C4-2B (cell line): ENCODE data around the gene MYBPC2.

Experiments
- H3K27ac ChIP-seq: fragments of 450-650 bp; 2 replicates; pipeline ENCODE4 v1.5.1; 2017
- ZFX ChIP-seq: fragments of 450-650 bp; IDR thresholded peaks from 2 replicates; pipeline ENCODE4 v1.6.1; 2017
- TF ChIP-seq, protein P1 (sequence below): fragments of 450-650 bp; conservative IDR thresholded peaks from 2 replicates; pipeline ENCODE4 v1.5.1; 2017; ENCODE audit warnings: mild to moderate bottlenecking

The MYBPC2 gene

GRCh38 chr19:50500753-50501151 lies 68.1 kb downstream of the MYBPC2 start:
- TF ChIP-seq, protein P1, sequence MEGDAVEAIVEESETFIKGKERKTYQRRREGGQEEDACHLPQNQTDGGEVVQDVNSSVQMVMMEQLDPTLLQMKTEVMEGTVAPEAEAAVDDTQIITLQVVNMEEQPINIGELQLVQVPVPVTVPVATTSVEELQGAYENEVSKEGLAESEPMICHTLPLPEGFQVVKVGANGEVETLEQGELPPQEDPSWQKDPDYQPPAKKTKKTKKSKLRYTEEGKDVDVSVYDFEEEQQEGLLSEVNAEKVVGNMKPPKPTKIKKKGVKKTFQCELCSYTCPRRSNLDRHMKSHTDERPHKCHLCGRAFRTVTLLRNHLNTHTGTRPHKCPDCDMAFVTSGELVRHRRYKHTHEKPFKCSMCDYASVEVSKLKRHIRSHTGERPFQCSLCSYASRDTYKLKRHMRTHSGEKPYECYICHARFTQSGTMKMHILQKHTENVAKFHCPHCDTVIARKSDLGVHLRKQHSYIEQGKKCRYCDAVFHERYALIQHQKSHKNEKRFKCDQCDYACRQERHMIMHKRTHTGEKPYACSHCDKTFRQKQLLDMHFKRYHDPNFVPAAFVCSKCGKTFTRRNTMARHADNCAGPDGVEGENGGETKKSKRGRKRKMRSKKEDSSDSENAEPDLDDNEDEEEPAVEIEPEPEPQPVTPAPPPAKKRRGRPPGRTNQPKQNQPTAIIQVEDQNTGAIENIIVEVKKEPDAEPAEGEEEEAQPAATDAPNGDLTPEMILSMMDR: no peak
- no peak for TF ChIP-seq ZFX
- H3K27ac ChIP-seq: no peak overlapping the region

- no peak for TF ChIP-seq ZFX
- TF ChIP-seq, protein P1: no peak
- H3K27ac ChIP-seq: no peak overlapping the region
Measured at GRCh38 chr19:50501186-50501567, 68.5 kb downstream of the MYBPC2 start.

DNA sequence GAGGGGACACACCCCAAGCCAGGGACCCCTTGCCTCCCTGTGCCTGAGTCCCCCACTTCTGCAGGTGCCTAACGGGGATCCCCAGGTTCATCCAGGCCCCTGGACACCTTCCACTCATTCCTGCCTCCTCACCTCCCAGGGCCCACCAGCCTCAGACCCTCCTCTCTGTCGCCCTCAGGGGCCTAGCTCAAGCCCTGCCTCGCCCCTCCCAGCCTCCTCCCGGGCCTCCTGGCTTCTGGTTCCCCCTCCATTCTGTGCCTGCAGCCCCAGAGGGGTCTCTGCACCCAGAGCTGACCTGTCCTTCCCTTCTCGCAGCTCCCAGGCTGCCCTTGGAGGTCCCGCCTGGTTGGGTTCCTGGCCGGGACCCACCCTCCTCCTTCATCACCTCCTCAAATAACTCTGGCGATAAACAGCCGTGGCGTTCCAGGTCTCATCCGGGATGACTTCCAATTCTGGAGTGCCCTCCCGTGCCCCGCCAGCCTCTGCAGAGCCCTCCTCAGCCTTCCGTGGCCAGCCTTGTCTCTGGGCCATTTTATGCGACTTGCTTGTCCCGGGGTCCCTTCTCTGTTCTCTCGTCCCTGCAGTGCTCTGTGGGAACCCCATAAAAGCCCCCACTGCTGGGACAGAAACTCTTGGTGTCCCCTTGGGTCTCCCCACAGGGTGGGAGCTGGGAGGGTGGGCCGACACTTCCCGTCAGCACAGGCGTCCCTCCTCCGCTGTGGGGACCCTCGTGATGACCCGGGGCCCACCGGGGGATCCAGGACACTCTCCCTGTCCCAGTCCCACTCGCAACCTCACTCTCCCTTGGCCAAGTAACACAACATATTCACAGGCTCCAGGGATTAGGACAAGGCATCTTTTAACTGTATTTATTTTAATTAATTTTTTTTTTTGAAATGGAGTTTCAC lies 69.1 kb downstream of the MYBPC2 start:
- no peak overlapping the region for H3K27ac ChIP-seq
- TF ChIP-seq, protein P1: no peak
- no peak for TF ChIP-seq ZFX

- TF ChIP-seq ZFX: no peak
- TF ChIP-seq, protein P1: no peak
- no peak overlapping the region for H3K27ac ChIP-seq
Measured at GRCh38 chr19:50505856-50506611, 73.3 kb downstream of the MYBPC2 start.

DNA sequence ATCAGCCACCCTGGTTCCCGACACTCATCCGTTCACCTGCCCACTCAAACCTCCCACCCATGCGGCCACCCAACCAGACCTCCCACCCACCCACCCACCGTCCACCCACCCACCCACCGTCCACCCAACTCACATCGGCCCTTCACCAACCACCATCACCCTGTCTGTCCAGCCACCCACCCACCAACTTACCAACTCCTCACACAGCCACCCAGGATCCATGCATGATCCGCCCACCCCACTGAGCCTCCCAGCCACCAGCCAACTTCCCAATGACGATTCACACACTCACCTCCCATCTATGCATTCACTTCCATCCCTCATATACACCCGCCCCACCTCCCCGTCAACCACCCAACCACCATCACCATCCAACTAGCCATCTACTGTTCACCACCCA lies 74.0 kb downstream of the MYBPC2 start:
- TF ChIP-seq ZFX: no peak
- TF ChIP-seq, protein P1: no peak
- H3K27ac ChIP-seq: no peak overlapping the region

DNA sequence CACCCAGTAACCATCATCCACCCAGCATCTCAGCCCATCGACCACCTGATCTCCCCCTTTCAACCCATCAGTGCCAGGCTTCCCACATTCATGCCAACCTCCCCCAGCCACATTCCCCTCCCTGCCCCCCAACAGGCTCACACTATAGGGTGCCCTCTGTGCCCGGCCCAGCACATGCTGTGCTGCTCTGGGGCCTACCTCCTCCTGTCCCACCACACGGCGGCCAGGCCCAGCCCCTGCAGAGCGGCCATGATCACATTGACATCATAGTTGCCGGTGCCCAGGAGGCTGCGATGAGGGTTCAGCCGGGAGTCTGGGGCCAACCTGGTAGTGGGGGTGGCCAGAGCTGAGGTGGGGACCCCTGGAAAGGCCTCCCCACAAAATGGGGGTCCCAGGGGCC lies 74.7 kb downstream of the MYBPC2 start:
- no peak for TF ChIP-seq ZFX
- TF ChIP-seq, protein P1: no peak
- no peak overlapping the region for H3K27ac ChIP-seq

DNA sequence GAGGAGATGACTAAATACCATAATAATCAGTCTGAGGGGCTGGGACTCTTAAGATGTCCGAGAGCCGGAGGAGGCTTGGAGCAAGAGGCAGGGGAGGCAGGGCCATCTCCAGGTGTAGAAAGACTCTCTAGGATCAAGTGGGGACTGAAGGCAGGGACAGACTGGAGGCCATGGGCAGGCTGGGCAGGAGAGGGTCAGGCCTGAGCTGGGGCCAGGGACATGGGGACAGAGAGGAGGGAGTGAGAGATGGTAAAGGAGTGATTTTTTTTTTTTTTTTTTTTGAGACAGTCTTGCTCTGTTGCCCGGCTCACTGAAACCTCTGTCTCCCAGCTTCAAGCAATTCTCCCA lies 76.1 kb downstream of the MYBPC2 start:
- no peak for TF ChIP-seq ZFX
- TF ChIP-seq, protein P1: no peak
- H3K27ac ChIP-seq: no peak overlapping the region
